Measurements from ENCODE around the gene COL10A1. TPM values are rescaled to one million over a fixed set of nuclear protein-coding genes. Genes with fewer than 3 reads are reported as not detected.

Gene COL10A1
- total and polyA plus RNA-seq, 10 of the 15 experiments (the other 5 are each of a cell fraction or from before 2014, with no cell fraction given), result 0.02 to 0.33 (median 0.06) TPM; not detected in 5

- no peak for TF ChIP-seq STAT1 (conservative IDR thresholded peaks at IDR 0.05)
Measured at GRCh38 chr6:116078522-116078921, 47.4 kb downstream of the COL10A1 start (continued).

GRCh38 chr6:116074732-116075390 lies 51.1 kb downstream of the COL10A1 start:
- Histone ChIP-seq H3K9ac (ENCODE audit: control insufficient read depth, insufficient read depth, low read length) (no peak overlapping the region), H2AFZ (ENCODE audit: control insufficient read depth, low read depth, low read length) (no peak overlapping the region), H3K4me3 (no peak overlapping the region), H3K36me3 (ENCODE audit: control insufficient read depth in 2 of 2, insufficient read depth in 2 of 2, low read length in 1 of 2) (no peaks in the 10 kb centered on the region), H3K27me3 (replicated peaks in 1 of 2; ENCODE audit: control insufficient read depth in 2 of 2, insufficient read depth in 2 of 2, low read length in 1 of 2) (no peaks in the 10 kb centered on the region), H3K9me3 (replicated peaks; ENCODE audit: control insufficient read depth, insufficient read depth, low read length) (no peaks in the 10 kb centered on the region), H3K27ac (ENCODE audit: control insufficient read depth, insufficient read depth) (no peak overlapping the region), H3K79me2 (ENCODE audit: control insufficient read depth, insufficient read depth, low read length) (no peaks in the 10 kb centered on the region), H4K20me1 (ENCODE audit: control insufficient read depth, insufficient read depth) (no peaks in the 10 kb centered on the region), H3K4me1 (ENCODE audit: control insufficient read depth, insufficient read depth, low read length) (no peaks in the 10 kb centered on the region), H3K4me2 (ENCODE audit: control insufficient read depth, insufficient read depth) (no peak overlapping the region)
- no peak for FAIRE-seq
- in situ Hi-C loops (cut with MboI), result no loop called here
- no TSS peak for BruUV-seq (replicated peaks)
- intact Hi-C loops (cut with micrococcal nuclease; ENCODE audit: unreplicated experiment), result no loop called here
- CTCF ChIA-PET, result interaction anchor here (0.9 to 1.4 kb wide), 2 partner anchors 16 to 34 kb away, joined by 3 read pairs; no protein-coding TSS in a partner anchor
- RAD21 ChIA-PET (ENCODE audit: unreplicated experiment), result no interaction called here
- TF ChIP-seq RB1 (IDR thresholded peaks at IDR 0.05; ENCODE audit: borderline replicate concordance) (no peak), NFXL1 (IDR thresholded peaks at IDR 0.05; ENCODE audit: borderline replicate concordance) (no peak), POLR2A (IDR thresholded peaks at IDR 0.05; ENCODE audit: low read depth, low read length) (no peak), NR2C2 (IDR thresholded peaks at IDR 0.05; ENCODE audit: borderline replicate concordance, control insufficient read depth, insufficient read length, low read depth) (no peak), EED (IDR thresholded peaks at IDR 0.05; ENCODE audit: low read depth) (no peak), ZNF687 (IDR thresholded peaks at IDR 0.05) (no peak), ASH2L (IDR thresholded peaks at IDR 0.05; ENCODE audit: borderline replicate concordance, low read depth) (no peak), TAF1 (IDR thresholded peaks at IDR 0.05; ENCODE audit: borderline replicate concordance, low read depth, low read length) (no peak), IKZF2 (IDR thresholded peaks at IDR 0.05) (no peak), RBBP5 (conservative IDR thresholded peaks at IDR 0.05) (no peak), SPI1 (IDR thresholded peaks at IDR 0.05; ENCODE audit: borderline replicate concordance, insufficient read depth, low read depth, low read length) (no peak), KDM1A (IDR thresholded peaks at IDR 0.05; ENCODE audit: borderline replicate concordance) (no peak), RFX5 (IDR thresholded peaks at IDR 0.05; ENCODE audit: low read depth, low read length) (no peak), EZH2 (IDR thresholded peaks at IDR 0.05; ENCODE audit: borderline replicate concordance, control insufficient read depth, low read depth, low read length) (no peak), TBL1XR1 (IDR thresholded peaks at IDR 0.05; ENCODE audit: low read depth, low read length) (no peak)
- POLR2A ChIA-PET, result interaction anchor here (0.6 to 0.9 kb wide), 2 partner anchors 10 to 64 kb away, joined by 3 to 4 read pairs; no protein-coding TSS in a partner anchor
- DNase-seq (ENCODE audit: low read depth, low spot score), result no peak
- SMC1A ChIA-PET (ENCODE audit: uncharacterized antibody, unreplicated experiment), result interaction anchor here (0.7 to 8.6 kb wide), 4 partner anchors 11 to 67 kb away, joined by 3 to 68 read pairs (median 4); partner anchors contain the start of gene FRK
- WGBS (ENCODE audit: insufficient coverage, insufficient replicate concordance, low lambda C conversion rate, missing lambda C conversion rate), result 100% methylated on average over 2 of the region's 2 CpGs
- no peak for ATAC-seq
